Measurements from ENCODE around the gene SPTSSB. TPM values are rescaled to one million over a fixed set of nuclear protein-coding genes. Genes with fewer than 3 reads are reported as not detected.

The SPTSSB gene
- total and polyA plus RNA-seq, 2 donors (not counting 1 experiment from before 2014, with no cell fraction given) = not detected

GRCh38 chr3:161305095-161305991 lies 66.0 kb downstream of the SPTSSB start:
- ChIA-PET POLR2A (no interaction called here), CTCF (interaction anchor here (0.7 to 1.2 kb wide), 3 partner anchors 10 to 140 kb away, joined by 3 to 4 read pairs (median 3); no protein-coding TSS in a partner anchor)
- no peaks in the 10 kb centered on the region for H3K4me1 ChIP-seq (ENCODE audit: control insufficient read depth in 2 of 2, insufficient read depth in 2 of 2, low read length in 2 of 2)
- H3K9me3 ChIP-seq (ENCODE audit: control extremely low read depth in 1 of 3, control insufficient read depth in 2 of 3, insufficient read depth in 1 of 3, low read length in 2 of 3) = no peaks in the 10 kb centered on the region
- no peak overlapping the region for H3K9ac ChIP-seq (ENCODE audit: low read length)
- H4K20me1 ChIP-seq (ENCODE audit: control insufficient read depth, insufficient read depth, low read length, poor library complexity, severe bottlenecking) = no peaks in the 10 kb centered on the region
- H3K9me3 Mint-ChIP-seq (ENCODE audit: insufficient read depth) = peaks cover 2% of the 10 kb centered on the region
- H3K79me2 ChIP-seq (ENCODE audit: control insufficient read depth, insufficient read depth, low read length) = no peaks in the 10 kb centered on the region
- H3K4me3 ChIP-seq (ENCODE audit: control extremely low read depth in 1 of 5, extremely low read depth in 1 of 5, insufficient read depth in 1 of 5, low read depth in 2 of 5, low read length in 4 of 5) = no peak overlapping the region
- intact Hi-C loops (cut with micrococcal nuclease) = no loop called here
- no peak overlapping the region for H2AFZ ChIP-seq (ENCODE audit: insufficient read depth, low read depth, low read length, poor library complexity, severe bottlenecking)
- H3K27ac ChIP-seq (ENCODE audit: low read length in 2 of 2) = no peak overlapping the region
- no peaks in the 10 kb centered on the region for H3K36me3 ChIP-seq (replicated peaks in 1 of 2; ENCODE audit: control extremely low read depth in 1 of 2, control insufficient read depth in 1 of 2, extremely low read depth in 1 of 2, insufficient read depth in 2 of 2, low read length in 1 of 2)
- no peak overlapping the region for H3K27ac Mint-ChIP-seq
- DNase-seq = no peak
- peaks cover 5% of the 10 kb centered on the region for H3K27me3 Mint-ChIP-seq
- TF ChIP-seq EZH2 (IDR thresholded peaks at IDR 0.05; ENCODE audit: borderline replicate concordance, insufficient read depth, low read depth, low read length, poor library complexity, severe bottlenecking) (no peak), CTCF (IDR thresholded peaks at IDR 0.05) (peak; percentile 42)
- no peak overlapping the region for H3K4me2 ChIP-seq (replicated peaks; ENCODE audit: low read depth, low read length, poor library complexity, severe bottlenecking)
- peaks cover 1% of the 10 kb centered on the region for H3K4me1 Mint-ChIP-seq
- ATAC-seq (ENCODE audit: low read depth) = no peak
- no peak overlapping the region for H3K4me3 Mint-ChIP-seq
- no CpG with 5 or more reads among the region's 2 CpGs for WGBS (ENCODE audit: insufficient coverage)
- no peaks in the 10 kb centered on the region for H3K27me3 ChIP-seq (replicated peaks in 1 of 4; ENCODE audit: control extremely low read depth in 1 of 4, control insufficient read depth in 3 of 4, insufficient read depth in 4 of 4, low read length in 3 of 4)

GRCh38 chr3:161296814-161297213 lies 74.5 kb downstream of the SPTSSB start:
- H3K27ac Mint-ChIP-seq = no peak overlapping the region
- no peaks in the 10 kb centered on the region for H3K79me2 ChIP-seq (ENCODE audit: control insufficient read depth, insufficient read depth, low read length)
- H4K20me1 ChIP-seq (ENCODE audit: control insufficient read depth, insufficient read depth, low read length, poor library complexity, severe bottlenecking) = no peaks in the 10 kb centered on the region
- POLR2A ChIA-PET = no interaction called here
- TF ChIP-seq CTCF (IDR thresholded peaks at IDR 0.05) = no peak
- no peak for TF ChIP-seq EZH2 (IDR thresholded peaks at IDR 0.05; ENCODE audit: borderline replicate concordance, insufficient read depth, low read depth, low read length, poor library complexity, severe bottlenecking)
- H3K27me3 Mint-ChIP-seq = no peaks in the 10 kb centered on the region
- DNase-seq = no peak
- H3K9ac ChIP-seq (ENCODE audit: low read length) = no peak overlapping the region
- ATAC-seq (ENCODE audit: low read depth) = no peak
- H3K9me3 ChIP-seq (ENCODE audit: control extremely low read depth in 1 of 3, control insufficient read depth in 2 of 3, insufficient read depth in 1 of 3, low read length in 2 of 3) = peaks cover 0 to 19% (median 8%) of the 10 kb centered on the region in 3 donors
- no peak overlapping the region for H3K4me3 Mint-ChIP-seq
- H3K4me3 ChIP-seq (ENCODE audit: control extremely low read depth in 1 of 5, extremely low read depth in 1 of 5, insufficient read depth in 1 of 5, low read depth in 2 of 5, low read length in 4 of 5) = no peak overlapping the region
- no peak overlapping the region for H3K27ac ChIP-seq (ENCODE audit: low read length in 2 of 2)
- H3K4me1 Mint-ChIP-seq = no peaks in the 10 kb centered on the region
- intact Hi-C loops (cut with micrococcal nuclease) = no loop called here
- no peaks in the 10 kb centered on the region for H3K27me3 ChIP-seq (replicated peaks in 1 of 4; ENCODE audit: control extremely low read depth in 1 of 4, control insufficient read depth in 3 of 4, insufficient read depth in 4 of 4, low read length in 3 of 4)
- no peak overlapping the region for H2AFZ ChIP-seq (ENCODE audit: insufficient read depth, low read depth, low read length, poor library complexity, severe bottlenecking)
- WGBS (ENCODE audit: insufficient coverage) = 100% methylated on average over 1 of the region's 3 CpGs
- no peak overlapping the region for H3K4me2 ChIP-seq (replicated peaks; ENCODE audit: low read depth, low read length, poor library complexity, severe bottlenecking)
- H3K4me1 ChIP-seq (ENCODE audit: control insufficient read depth in 2 of 2, insufficient read depth in 2 of 2, low read length in 2 of 2) = no peaks in the 10 kb centered on the region
- H3K36me3 ChIP-seq (replicated peaks in 1 of 2; ENCODE audit: control extremely low read depth in 1 of 2, control insufficient read depth in 1 of 2, extremely low read depth in 1 of 2, insufficient read depth in 2 of 2, low read length in 1 of 2) = no peaks in the 10 kb centered on the region
- peaks cover 12% of the 10 kb centered on the region for H3K9me3 Mint-ChIP-seq (ENCODE audit: insufficient read depth)
- CTCF ChIA-PET = no interaction called here
